Measurements from ENCODE around the gene PTK7.

Gene PTK7

DNA sequence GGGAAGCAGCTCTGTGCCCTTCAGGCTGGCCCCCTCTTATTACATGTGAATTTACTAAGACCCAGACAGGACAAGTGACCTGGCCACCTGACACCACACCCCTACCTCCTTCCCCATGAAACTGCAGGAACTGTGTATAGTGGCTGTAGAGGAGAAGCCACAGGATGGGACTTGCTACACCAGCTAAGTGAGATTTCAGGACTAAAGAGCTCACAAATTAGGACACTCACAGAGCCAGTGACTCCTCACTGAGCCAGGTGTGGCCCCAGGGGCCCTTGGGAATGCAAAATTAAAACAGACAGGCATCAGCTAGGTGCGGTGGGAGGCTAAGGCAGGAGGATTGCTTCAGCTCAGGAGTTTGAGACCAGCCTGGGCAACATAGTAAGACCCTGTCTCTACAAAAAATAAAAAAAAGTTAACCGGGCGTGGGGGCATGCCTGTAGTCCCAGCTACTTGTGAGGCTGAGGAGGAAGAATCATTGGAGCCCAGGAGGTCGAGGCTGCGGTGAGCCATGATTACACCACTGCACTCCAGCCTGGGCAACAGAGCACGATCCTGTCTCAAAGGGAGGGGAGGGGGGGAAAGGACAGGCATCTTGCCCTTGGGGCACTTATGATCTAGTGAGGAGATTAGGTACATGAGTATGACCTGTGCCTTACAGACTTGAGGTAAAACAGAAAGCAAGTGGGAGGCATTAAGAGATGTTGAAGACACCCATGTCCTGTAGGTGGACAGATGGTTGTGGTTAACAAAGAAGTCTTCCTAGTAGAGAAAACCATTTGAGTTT is 71.8 kb downstream of the PTK7 start:
- no peak for DNase-seq

DNA sequence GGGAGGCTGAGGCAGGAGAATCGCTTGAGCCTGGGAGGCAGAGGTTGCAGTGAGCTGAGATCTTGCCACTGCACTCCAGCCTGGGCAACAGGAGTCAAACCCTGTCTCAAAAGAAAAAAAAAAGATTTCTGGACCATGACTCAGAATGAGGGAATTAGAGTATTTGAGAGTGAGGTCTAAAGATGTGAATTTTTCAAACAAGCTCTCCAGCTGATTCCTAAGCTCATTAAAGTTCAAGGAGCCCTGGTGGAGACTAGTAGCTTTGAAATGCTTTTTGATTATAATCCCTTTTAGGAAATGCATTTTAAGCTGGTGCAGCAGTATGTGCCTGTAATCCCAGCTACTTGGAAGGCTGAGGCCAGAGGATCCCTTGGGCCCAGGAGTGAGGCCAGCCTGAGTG is 73.2 kb downstream of the PTK7 start:
- no peak for DNase-seq

DNA sequence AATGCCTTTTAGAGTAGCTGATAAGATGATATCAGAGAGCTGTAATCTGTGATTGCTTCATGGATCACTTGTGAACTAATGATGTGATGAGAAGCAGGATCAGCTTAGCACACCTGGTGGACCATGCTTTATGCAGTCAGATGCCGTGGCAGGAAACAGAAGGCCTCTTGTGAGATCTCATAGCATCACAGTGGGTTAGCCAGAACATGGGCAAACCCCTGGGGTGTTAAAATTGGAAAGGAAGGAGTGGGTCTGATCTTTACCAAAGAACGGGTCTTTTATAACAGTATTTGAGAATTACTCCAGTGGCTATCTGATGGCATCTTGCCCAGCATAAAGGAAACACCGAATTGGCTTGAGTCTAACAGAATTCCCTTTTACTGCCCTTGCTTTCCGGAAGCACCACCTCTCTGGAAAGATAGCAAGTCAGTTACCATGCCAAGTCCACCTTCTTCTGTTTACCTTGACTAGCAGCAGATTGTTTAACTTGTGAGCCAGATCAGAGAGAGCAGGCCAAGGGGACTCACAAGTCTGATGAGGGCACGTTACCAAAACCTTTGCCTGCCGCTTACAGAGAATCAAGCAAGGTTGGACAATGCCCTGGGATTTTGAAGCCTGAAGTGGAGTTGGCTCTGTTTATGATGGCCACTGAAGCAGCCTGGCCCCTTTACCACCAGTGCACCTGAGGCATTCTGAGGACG is 74.1 kb downstream of the PTK7 start:
- DNase-seq: no peak

DNA sequence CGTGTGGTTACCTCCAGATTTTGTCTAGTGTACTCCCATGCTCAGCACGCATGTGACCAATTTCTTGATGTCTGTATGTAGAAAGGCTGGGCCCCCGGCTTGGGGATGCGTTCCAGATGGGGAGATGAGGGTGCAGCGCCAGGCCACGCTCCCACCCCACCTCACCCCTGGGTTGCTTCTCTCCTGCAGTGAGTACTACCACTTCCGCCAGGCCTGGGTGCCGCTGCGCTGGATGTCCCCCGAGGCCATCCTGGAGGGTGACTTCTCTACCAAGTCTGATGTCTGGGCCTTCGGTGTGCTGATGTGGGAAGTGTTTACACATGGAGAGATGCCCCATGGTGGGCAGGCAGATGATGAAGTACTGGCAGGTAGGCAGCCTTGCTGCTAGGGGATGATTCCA is 83.5 kb downstream of the PTK7 start:
- DNase-seq: no peak

DNA sequence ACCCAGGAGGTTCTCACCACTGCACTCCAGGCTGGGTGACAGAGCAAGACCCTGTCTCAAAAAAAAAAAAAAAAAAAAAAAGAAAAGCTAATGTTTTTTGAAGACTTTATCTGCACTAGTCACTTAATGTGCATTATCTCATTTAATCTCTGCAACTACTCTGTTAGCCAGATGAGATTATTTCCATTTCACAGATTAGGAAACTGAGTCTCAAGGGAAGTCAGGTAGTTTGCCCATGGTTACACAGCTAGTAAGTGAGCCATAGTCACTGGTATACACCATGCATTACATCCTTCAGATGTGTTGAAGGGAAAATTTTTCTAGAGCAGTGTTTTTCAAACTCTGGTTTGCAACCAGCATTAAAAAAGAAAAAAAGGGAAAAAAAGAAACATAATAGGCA is 87.8 kb downstream of the PTK7 start:
- no peak for DNase-seq

DNA sequence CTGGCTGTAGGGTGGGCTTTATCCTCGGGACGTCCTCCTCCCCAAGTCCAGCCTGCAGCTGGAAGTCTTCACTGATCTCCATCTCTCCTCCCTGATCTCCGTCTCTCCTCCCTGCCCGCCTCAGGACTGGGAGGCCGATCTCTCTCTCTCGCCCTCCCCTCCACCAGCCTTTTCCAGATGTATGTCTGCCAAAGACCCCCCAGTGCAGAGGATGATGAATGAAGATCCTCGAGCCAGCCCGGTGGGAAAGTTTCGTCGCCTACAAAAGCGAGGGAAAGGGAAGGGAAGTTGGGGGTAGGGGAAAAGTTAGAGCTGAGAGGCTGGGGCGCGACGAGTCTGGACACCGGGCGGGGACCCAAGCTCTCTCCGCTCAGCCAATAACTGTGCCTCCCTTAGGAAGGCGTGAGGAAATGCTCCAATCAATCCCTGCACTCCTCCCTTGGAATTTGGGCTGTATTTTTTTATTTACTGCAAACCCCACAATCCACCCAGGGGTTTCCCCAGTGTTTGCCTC is 94.4 kb downstream of the PTK7 start:
- DNase-seq: peak; percentile 92

DNA sequence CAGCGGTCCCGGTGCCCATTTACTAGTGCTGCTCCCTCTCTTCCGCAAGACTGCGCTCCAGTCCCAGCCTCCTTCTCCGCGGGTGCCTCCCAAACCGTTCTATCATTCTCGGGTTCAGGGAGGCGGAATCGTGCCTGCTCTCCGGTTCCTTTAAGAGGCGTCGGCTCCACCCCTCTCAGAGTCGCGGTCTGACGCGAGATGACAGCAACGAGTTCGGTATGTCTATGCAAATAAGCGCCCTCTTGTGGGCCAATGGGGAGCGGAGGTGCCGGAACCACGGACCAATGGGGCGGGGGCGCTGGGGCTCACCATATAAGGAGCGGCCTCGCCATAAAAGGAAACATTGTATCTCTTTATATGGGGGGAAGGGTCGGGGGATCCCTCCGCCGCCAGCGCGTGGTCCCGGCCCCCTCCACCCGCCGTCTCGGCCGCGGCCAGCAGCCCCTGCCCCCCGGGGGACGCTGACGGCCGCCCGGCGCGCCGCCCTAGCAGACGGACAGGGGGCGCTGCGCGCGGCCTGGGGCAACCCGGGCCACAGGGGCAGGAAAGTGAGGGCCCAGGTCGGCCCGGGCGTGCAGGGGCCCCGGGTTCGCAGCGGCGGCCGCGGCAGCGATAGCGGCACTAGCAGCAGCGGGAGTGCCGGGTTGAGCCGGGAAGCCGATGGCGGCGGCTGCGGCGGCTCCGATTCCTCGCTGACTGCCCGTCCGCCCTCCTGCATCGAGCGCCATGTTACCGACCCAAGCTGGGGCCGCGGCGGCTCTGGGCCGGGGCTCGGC is 95.0 kb downstream of the PTK7 start, which contains the start of gene SRF:
TSS of gene SRF (plus strand) at position 339 of the 776 bp plus-strand sequence. CDS start at position 727, 388 bp downstream.
- DNase-seq: peak; percentile 99

DNA sequence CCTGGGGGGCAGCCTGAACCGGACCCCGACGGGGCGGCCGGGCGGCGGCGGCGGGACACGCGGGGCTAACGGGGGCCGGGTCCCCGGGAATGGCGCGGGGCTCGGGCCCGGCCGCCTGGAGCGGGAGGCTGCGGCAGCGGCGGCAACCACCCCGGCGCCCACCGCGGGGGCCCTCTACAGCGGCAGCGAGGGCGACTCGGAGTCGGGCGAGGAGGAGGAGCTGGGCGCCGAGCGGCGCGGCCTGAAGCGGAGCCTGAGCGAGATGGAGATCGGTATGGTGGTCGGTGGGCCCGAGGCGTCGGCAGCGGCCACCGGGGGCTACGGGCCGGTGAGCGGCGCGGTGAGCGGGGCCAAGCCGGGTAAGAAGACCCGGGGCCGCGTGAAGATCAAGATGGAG is 95.6 kb downstream of the PTK7 start:
- DNase-seq: no peak

DNA sequence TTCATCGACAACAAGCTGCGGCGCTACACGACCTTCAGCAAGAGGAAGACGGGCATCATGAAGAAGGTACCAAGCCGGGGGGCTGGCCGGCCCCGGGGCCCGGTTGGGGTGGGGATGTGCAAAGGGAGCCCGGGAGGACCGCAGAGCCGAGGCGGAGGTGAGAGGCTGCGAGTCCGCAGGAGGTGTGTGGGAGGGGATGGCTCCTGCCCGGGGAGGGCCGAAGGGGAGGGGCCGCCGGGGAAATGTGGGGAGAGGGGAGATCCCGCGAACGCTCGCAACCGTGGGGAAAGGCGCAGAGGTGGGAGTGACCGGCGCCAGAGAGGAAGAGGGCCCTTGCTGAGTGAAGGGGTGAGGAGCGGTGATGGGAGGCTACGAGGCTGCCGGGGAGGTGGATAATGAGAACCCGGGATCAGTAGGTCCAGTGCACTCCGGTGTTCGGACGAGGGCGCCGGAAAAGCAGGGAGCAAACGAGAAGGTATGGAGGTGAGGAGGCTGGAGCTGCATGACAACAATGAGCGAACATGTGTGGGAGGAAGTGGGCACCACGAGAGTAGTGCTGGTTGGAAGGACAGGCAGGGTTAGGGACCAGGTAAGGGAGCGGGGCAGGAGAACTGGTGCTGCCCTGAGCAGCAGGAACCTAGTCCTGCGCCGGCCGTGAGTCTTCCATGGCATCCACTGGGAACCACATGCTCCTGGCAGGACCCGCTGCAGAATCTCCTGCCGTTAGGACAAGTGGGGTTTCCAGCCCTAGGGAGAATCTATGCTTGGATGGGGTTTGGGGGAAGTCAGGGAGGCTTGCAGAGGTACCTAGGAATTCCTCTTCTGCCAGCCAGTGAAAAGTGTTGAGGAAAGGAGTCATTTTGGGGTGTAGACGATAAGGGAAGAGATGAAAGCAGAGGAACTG is 96.2 kb downstream of the PTK7 start:
- DNase-seq: no peak

DNA sequence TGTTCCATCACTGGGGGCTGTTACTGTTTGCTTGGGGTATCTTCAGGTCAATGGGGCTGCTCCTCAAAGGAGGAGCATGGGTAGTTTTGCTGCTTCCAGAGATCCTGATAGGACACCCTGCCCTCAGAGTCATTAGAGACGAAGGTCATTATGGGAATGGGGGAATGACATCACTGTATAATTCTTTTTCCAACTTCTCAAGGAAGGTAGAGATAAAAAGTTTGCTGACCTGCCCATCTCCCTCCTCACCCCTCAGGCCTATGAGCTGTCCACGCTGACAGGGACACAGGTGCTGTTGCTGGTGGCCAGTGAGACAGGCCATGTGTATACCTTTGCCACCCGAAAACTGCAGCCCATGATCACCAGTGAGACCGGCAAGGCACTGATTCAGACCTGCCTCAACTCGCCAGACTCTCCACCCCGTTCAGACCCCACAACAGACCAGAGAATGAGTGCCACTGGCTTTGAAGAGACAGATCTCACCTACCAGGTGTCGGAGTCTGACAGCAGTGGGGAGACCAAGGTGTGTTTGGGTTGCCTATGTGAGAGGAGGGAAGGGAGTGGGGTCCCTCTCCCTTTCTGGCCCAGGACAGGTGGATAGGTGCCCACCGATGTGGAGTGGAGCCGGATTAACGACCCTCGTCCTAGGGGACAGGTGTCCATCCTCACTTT is 97.6 kb downstream of the PTK7 start:
- DNase-seq: no peak

DNA sequence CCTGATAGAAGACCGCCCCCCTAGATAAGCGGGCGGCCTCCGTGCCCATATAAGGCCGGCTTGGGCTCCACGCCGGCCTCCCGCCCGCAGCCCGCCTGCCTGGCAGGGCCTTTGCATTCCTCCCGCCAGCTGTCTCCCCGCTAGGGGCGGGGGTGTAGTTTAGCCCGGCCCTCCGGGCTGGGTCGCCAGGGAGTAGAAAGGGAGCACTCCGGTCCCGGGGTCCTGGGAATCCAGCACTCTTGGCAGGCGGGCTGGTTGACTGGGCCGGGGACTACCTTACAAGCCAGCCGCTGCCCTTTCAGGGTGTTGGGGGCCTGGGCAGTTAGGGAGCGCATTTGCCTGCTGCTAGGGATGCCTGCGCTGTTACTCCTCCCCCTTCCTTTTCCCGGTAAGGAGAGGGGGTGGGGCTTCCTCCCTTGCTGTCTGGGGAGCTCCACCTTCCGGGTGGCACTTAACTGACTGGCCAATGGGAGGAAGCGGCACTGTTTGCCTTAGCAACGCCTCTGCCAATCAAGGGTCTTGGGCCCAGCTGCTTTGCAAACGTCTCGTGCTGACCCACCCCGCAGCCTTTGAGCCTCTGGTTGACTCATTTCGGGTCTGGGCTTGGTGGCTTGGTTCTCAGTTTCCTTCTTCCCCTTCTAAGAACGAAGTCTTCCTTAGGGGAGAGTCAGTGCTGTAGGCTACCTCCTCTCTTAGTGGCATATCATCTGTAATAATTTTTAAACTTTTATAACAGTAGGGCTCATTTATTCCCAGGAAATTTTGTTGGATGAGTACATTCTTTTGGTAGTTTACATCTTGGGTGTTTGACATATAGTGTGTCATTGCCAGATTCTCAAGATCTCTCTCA is 98.4 kb downstream of the PTK7 start:
- DNase-seq: peak; percentile 97

DNA sequence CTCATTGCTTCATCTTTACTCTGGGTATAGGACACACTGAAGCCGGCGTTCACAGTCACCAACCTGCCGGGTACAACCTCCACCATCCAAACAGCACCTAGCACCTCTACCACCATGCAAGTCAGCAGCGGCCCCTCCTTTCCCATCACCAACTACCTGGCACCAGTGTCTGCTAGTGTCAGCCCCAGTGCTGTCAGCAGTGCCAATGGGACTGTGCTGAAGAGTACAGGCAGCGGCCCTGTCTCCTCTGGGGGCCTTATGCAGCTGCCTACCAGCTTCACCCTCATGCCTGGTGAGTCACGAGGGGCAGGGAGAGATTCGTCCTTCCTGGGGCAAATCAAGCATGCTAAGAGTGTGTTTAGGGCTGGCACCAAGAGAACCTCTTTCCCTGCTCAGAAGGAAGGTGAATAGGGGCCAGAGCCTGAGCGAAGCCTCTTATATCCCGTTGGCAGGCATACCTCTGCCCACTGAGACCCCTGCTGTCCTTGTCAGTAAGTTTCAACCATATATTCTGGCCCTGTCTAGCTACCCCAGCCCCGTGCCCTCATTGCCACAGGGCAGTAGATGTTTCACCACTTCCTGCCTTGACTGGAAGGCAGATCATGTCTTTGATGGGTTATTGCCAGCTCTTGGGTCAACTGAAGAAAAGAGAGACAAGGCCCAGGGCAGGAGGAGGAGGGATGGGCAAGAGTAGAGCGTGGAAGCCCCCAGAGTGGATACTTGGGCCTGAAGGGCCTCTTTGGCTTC is 99.7 kb downstream of the PTK7 start:
- DNase-seq: no peak

DNA sequence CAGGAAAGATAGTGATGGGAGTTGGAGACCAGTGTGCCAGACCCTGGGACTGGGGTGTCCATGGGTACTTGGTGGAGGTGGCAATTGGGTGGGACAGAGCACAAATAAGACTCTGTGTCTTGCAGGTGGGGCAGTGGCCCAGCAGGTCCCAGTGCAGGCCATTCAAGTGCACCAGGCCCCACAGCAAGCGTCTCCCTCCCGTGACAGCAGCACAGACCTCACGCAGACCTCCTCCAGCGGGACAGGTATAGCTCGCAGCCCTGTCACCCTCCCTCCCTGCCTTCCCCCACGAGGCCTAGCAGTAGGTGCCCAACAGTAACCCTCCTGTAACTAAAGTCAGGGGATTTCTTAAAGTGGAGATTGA is 100.3 kb downstream of the PTK7 start:
- DNase-seq: no peak

DNA sequence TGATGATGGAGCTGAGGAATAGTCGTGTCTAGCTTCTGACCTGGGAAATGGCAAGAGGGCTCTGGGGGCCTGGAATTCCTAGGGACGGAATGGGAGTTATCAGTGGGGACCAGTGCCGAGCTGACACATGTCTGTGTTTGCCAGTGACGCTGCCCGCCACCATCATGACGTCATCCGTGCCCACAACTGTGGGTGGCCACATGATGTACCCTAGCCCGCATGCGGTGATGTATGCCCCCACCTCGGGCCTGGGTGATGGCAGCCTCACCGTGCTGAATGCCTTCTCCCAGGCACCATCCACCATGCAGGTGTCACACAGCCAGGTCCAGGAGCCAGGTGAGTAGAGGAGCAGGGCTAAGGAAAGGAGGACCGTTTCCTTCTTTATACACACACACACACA is 102.0 kb downstream of the PTK7 start:
- DNase-seq: no peak

DNA sequence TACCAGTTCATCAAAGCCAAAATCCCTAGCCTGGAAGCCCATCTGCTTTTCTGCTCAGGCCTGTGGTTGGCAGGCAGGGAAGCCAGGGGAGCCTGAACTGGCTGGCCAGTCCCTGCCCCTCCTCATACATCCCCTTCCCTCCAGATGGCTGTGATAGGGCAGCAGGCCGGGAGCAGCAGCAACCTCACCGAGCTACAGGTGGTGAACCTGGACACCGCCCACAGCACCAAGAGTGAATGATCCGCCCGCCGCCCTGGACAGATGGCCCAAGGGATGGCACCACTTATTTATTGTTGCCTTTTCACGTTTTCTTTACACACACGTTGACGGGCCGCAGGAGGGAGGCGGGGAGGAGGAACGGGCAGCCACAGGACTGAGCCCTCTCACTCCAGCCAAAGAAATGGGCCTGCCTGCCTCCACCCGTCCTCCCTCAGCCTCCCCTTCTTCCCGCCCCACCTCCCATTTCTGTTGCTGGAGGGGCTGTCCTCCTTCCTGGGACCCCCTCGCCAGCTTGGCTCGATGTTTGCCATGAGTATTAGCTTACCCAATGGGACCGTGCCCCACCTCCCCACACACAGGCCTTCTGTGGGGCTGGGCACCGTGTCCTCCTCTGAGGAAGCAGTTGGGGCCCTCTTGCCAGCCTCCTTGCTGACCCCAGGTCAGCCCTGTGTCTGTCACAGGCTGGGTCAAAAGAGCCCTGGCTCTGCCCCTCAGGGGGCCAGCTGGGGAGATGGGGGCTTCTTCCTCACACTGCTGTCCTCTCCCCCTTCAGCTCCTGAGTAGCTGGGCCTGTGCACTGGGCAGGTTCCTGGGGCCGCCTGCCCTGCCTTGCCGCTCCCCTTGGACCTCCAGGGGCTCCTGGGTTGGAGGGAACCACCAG is 103.1 kb downstream of the PTK7 start:
- no peak for DNase-seq

DNA sequence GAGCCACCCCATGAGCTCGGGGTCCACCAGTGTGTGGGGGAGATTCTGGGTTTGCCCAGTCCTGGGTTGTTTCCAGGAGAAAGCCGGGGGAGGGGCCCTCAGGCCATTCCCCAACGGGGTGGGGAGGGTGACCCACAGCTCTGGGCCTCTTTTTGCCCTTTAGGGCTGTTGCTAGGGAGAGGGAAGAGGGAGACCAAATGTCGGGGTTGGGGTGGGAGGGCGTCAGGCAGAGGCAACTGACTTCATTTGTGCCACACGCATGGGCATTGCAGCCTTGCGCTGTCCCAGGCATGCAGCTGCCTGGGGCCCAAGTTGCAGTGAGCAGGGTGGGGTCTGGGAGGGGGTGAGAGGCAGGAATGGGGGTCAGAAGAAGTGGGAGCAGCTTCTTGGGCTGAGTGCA is 103.9 kb downstream of the PTK7 start:
- DNase-seq: no peak

DNA sequence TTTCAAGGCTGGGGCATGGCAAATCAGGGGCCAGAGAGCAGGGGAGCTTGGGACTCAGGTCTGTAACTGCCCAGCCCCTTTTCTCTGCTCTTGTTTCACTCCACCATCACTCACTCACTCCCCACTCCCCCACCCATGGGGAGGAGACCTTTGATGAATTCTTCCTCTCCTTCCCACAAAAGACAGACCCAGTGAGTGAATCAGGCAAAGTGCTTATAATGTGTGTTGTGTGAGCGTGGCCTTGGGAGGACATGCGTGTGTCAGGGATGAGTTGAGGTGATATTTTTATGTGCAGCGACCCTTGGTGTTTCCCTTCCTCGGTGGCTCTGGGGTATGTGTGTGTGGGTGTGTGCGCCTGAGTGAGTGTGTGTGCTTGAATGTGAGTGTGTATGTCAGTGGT is 104.9 kb downstream of the PTK7 start:
- DNase-seq: no peak

DNA sequence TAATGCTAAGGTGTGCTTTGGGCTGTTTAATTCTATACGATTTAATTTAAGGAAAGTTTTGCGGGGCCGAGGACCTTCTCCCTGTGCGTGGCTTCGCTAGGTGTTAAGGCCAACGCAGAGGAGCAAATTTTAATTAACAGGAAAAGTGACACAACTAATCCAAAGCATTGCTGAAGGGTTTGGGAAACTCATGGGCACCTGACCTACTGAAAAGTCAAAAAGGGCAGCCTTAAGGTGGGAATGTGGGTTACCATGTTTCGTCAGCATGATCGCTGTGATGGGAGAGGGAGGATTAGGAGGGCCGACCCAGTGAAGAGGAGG is 105.5 kb downstream of the PTK7 start:
- no peak for DNase-seq
